ENCODE data around the gene ZNF486.
"Not testable (repeated sequence)": the region's sequence is repeated elsewhere in the genome, so short reads cannot be mapped to it uniquely, and the experiment has no call there.

ZNF486 gene

GRCh38 chr19:20179956-20180355 lies 12.9 kb downstream of the ZNF486 start:
- not testable (repeated sequence) for ATAC-seq, DNase-seq, H3K27ac Mint-ChIP-seq, H3K4me3 Mint-ChIP-seq, H3K27me3 Mint-ChIP-seq, H3K4me1 Mint-ChIP-seq
- peaks cover 53% of the 10 kb centered on the region for H3K36me3 Mint-ChIP-seq (ENCODE audit: low read depth)
- H3K9me3 Mint-ChIP-seq: peaks cover 18% of the 10 kb centered on the region

GRCh38 chr19:20182222-20182785 lies 15.3 kb downstream of the ZNF486 start:
- H3K27me3 Mint-ChIP-seq: no peaks in the 10 kb centered on the region
- peaks cover 1% of the 10 kb centered on the region for H3K4me1 Mint-ChIP-seq
- H3K36me3 Mint-ChIP-seq (ENCODE audit: low read depth): peaks cover 56% of the 10 kb centered on the region
- peaks cover 14% of the 10 kb centered on the region for H3K9me3 Mint-ChIP-seq
- no peak for DNase-seq
- ATAC-seq: no peak
- no peak overlapping the region for H3K27ac Mint-ChIP-seq
- H3K4me3 Mint-ChIP-seq: no peak overlapping the region

- Mint-ChIP-seq H3K4me1 (no peaks in the 10 kb centered on the region), H3K9me3 (peaks cover 20% of the 10 kb centered on the region), H3K4me3 (no peak overlapping the region), H3K36me3 (ENCODE audit: low read depth) (peaks cover 65% of the 10 kb centered on the region), H3K27ac (no peak overlapping the region), H3K27me3 (no peaks in the 10 kb centered on the region)
- no peak for DNase-seq
- no peak for ATAC-seq
Observed at GRCh38 chr19:20186174-20186573, 19.2 kb downstream of the ZNF486 start.

- H3K4me1 Mint-ChIP-seq: no peaks in the 10 kb centered on the region
- ATAC-seq: no peak
Observed at GRCh38 chr19:20197747-20198146, 30.7 kb downstream of the ZNF486 start.

GRCh38 chr19:20209051-20209450 lies 42.0 kb downstream of the ZNF486 start:
- ATAC-seq (no peak), DNase-seq (no peak)
- Mint-ChIP-seq H3K9me3 (peaks cover 27% of the 10 kb centered on the region), H3K27me3 (no peaks in the 10 kb centered on the region), H3K4me3 (no peak overlapping the region), H3K36me3 (ENCODE audit: low read depth) (peaks cover 28% of the 10 kb centered on the region), H3K4me1 (no peaks in the 10 kb centered on the region), H3K27ac (no peak overlapping the region)

More at GRCh38 chr19:20197747-20198146, 30.7 kb downstream of the ZNF486 start:
- no peak for DNase-seq
- Mint-ChIP-seq H3K9me3 (peaks cover 34% of the 10 kb centered on the region), H3K4me3 (no peak overlapping the region), H3K27me3 (no peaks in the 10 kb centered on the region), H3K36me3 (ENCODE audit: low read depth) (peaks cover 72% of the 10 kb centered on the region), H3K27ac (no peak overlapping the region)

- ATAC-seq, H3K27me3 Mint-ChIP-seq, H3K27ac Mint-ChIP-seq, H3K4me3 Mint-ChIP-seq, DNase-seq, H3K4me1 Mint-ChIP-seq: not testable (repeated sequence)
- H3K9me3 Mint-ChIP-seq: peaks cover 14% of the 10 kb centered on the region
- H3K36me3 Mint-ChIP-seq (ENCODE audit: low read depth): peaks cover 34% of the 10 kb centered on the region
Observed at GRCh38 chr19:20214366-20214765, 47.4 kb downstream of the ZNF486 start.

GRCh38 chr19:20221605-20222004 lies 54.6 kb downstream of the ZNF486 start:
- not testable (repeated sequence) for DNase-seq, H3K4me3 Mint-ChIP-seq, ATAC-seq, H3K27ac Mint-ChIP-seq, H3K27me3 Mint-ChIP-seq, H3K4me1 Mint-ChIP-seq
- Mint-ChIP-seq H3K36me3 (ENCODE audit: low read depth) (peaks cover 37% of the 10 kb centered on the region), H3K9me3 (peaks cover 19% of the 10 kb centered on the region)

- H3K27ac Mint-ChIP-seq: peak overlapping the region; percentile 6
- H3K4me3 Mint-ChIP-seq: no peak overlapping the region
- ATAC-seq (no peak), DNase-seq (no peak)
- H3K36me3 Mint-ChIP-seq (ENCODE audit: low read depth): peaks cover 77% of the 10 kb centered on the region
- no peaks in the 10 kb centered on the region for H3K27me3 Mint-ChIP-seq
- peaks cover 23% of the 10 kb centered on the region for H3K9me3 Mint-ChIP-seq
- H3K4me1 Mint-ChIP-seq: peaks cover 11% of the 10 kb centered on the region
Observed at GRCh38 chr19:20233105-20233504, 66.1 kb downstream of the ZNF486 start.

GRCh38 chr19:20235156-20235555 lies 68.1 kb downstream of the ZNF486 start:
- no peaks in the 10 kb centered on the region for H3K27me3 Mint-ChIP-seq
- peaks cover 61% of the 10 kb centered on the region for H3K36me3 Mint-ChIP-seq (ENCODE audit: low read depth)
- DNase-seq: no peak
- peaks cover 15% of the 10 kb centered on the region for H3K4me1 Mint-ChIP-seq
- H3K4me3 Mint-ChIP-seq: no peak overlapping the region
- no peak for ATAC-seq
- H3K27ac Mint-ChIP-seq: no peak overlapping the region
- peaks cover 12% of the 10 kb centered on the region for H3K9me3 Mint-ChIP-seq

GRCh38 chr19:20237773-20238623 lies 71.0 kb downstream of the ZNF486 start:
- H3K4me1 Mint-ChIP-seq: peaks cover 15% of the 10 kb centered on the region
- H3K36me3 Mint-ChIP-seq (ENCODE audit: low read depth): peaks cover 37% of the 10 kb centered on the region
- peak; percentile 87 for DNase-seq
- H3K27ac Mint-ChIP-seq: peak overlapping the region; percentile 85
- no peaks in the 10 kb centered on the region for H3K27me3 Mint-ChIP-seq
- peak overlapping the region; percentile 93 for H3K4me3 Mint-ChIP-seq
- ATAC-seq: peak; percentile 98
- peaks cover 6% of the 10 kb centered on the region for H3K9me3 Mint-ChIP-seq

- ATAC-seq (no peak), DNase-seq (no peak)
- H3K4me3 Mint-ChIP-seq: no peak overlapping the region
- H3K27ac Mint-ChIP-seq: no peak overlapping the region
- no peaks in the 10 kb centered on the region for H3K9me3 Mint-ChIP-seq
- no peaks in the 10 kb centered on the region for H3K27me3 Mint-ChIP-seq
- H3K36me3 Mint-ChIP-seq (ENCODE audit: low read depth): no peaks in the 10 kb centered on the region
- peaks cover 6% of the 10 kb centered on the region for H3K4me1 Mint-ChIP-seq
Observed at GRCh38 chr19:20243629-20244028, 76.6 kb downstream of the ZNF486 start.

GRCh38 chr19:20244356-20244755 lies 77.3 kb downstream of the ZNF486 start:
- Mint-ChIP-seq H3K27me3 (no peaks in the 10 kb centered on the region), H3K9me3 (no peaks in the 10 kb centered on the region), H3K4me3 (no peak overlapping the region), H3K4me1 (peaks cover 6% of the 10 kb centered on the region), H3K27ac (no peak overlapping the region), H3K36me3 (ENCODE audit: low read depth) (no peaks in the 10 kb centered on the region)
- ATAC-seq: peak; percentile 36
- DNase-seq: no peak

- H3K4me3 Mint-ChIP-seq: no peak overlapping the region
- H3K27ac Mint-ChIP-seq: no peak overlapping the region
- no peaks in the 10 kb centered on the region for H3K36me3 Mint-ChIP-seq (ENCODE audit: low read depth)
- no peak for DNase-seq
- ATAC-seq: no peak
- H3K9me3 Mint-ChIP-seq: no peaks in the 10 kb centered on the region
- peaks cover 6% of the 10 kb centered on the region for H3K4me1 Mint-ChIP-seq
- no peaks in the 10 kb centered on the region for H3K27me3 Mint-ChIP-seq
Observed at GRCh38 chr19:20245309-20245708, 78.3 kb downstream of the ZNF486 start.

- Mint-ChIP-seq H3K27ac (no peak overlapping the region), H3K4me1 (peaks cover 6% of the 10 kb centered on the region), H3K27me3 (no peaks in the 10 kb centered on the region), H3K4me3 (no peak overlapping the region), H3K9me3 (no peaks in the 10 kb centered on the region), H3K36me3 (ENCODE audit: low read depth) (no peaks in the 10 kb centered on the region)
- ATAC-seq: no peak
- peak; percentile 24 for DNase-seq
Observed at GRCh38 chr19:20247016-20247683, 80.1 kb downstream of the ZNF486 start.

- not testable (repeated sequence) for H3K4me1 Mint-ChIP-seq; H3K9me3 Mint-ChIP-seq; H3K27me3 Mint-ChIP-seq; DNase-seq; H3K4me3 Mint-ChIP-seq; H3K36me3 Mint-ChIP-seq (ENCODE audit: low read depth); ATAC-seq; H3K27ac Mint-ChIP-seq
Observed at GRCh38 chr19:20248258-20248657, 81.2 kb downstream of the ZNF486 start.

Data from activated naive CD8-positive, alpha-beta T cell treated with anti-CD3 and anti-CD28 coated beads, Interleukin-2, amount 50 U/mL, for 24 hours (primary cell).